NCI-H345 (cell line): ENCODE results near the gene PHTF1.

ENCODE experiments used
- DNase-seq: peaks from one replicate; lab custom pipeline; 2025; lab: John Stamatoyannopoulos, UW

The PHTF1 gene

DNA sequence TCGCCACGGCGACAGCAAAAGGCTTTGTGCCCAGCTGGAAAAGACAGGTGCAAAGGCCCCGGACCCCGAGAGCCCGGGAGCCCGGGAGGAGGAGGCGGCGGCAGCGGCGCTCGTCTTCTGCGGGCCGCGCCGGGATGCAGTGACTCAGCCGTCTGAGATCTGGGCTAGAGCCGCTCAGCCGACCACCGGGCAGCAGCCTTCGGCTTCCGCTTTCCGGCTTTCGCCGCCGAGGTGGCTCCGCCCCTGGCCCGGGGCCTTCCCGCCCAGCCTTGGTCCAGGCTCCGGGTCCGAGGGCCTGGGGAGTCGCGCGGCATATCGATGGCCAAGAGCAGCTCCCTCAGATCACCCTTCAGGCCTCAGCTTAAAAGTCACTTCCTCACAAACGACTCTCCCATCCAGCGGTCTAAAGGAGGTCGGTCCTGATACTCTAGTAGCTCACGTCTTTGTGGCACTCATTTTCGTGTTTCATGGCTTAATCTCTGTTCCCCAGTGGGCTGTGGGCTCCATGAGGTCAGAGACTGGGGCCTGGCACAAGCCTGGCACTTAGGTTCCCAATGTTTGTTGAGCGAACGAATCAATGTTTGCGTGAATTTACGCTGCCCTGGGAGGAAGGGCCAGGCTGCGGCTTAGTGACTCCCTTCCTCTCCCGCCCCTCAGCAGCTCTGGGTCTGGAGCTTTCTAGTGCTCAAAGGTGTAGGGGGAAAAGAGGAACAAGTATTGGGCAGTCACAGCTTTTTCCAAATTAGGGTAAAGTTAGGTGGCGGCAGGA lies at the start of gene PHTF1:
TSS of gene PHTF1 (minus strand) at position 154 of the 769 bp plus-strand sequence. CDS start 783 bp downstream, outside the sequence.
- peak; percentile 67 for DNase-seq

DNA sequence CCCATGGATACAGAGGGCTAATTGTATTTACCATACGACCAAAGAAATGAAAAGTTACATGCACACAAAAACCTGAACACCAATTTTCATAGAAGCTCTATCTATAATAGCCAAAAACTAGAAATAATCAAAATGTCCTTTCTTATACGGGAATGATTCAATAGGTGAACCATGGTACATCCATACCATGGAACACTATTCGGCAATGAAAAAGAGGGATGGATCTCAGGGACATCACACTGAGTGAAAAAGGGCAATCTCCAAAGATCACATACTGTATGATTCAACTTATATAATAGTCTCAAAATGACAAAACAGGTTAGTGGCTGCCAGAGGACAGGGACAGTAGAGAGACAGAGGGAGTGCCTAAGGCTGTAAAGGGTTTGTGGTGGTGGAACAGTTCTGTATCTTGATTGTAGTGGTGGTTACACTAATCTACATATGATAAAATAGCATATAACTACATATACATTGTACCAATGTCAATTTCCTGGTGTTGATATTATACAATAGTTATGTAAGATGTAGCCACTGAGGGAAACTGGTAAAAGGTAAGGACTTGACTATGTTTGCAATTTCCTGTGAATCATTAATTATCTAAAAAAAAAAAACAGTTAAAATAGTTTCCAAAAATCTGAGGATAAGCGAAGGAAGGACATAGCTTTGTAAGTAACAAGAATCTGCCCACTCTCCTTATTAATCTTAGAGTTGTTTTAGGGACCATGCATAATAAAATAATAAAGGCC lies 49.3 kb upstream of the PHTF1 start:
- no peak for DNase-seq

DNA sequence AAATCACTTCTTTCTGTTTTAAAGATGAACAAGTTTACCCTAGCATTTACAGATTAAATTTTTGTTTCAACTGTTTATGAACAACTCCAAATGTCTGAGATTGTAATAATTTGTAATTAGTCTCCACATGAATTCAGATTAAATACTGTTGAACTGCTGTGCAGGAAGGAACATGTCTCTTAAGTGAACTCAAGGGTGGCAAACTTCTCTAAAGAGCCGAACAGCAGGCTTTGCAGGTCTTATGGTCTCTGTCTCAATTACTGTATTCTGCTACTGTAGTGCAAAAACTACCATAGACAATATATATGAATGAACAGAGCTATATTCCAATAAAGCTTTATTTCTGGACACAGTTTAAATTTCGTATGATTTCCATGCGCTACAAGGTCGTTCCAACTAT lies 46.4 kb upstream of the PHTF1 start:
- DNase-seq = no peak

DNA sequence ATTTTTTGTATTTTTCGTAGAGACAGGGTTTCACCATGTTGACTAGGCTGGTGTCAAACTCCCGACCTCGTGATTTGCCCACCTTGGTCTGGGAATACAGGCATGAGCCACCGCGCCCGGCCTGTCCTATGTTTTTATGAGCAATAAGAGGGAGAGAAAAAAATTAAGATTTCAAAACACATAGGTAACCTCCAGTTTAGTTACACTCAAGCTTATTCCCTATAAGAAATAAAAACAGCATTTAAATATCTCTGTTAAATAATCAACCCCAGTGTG lies 45.9 kb upstream of the PHTF1 start:
- DNase-seq = no peak

DNA sequence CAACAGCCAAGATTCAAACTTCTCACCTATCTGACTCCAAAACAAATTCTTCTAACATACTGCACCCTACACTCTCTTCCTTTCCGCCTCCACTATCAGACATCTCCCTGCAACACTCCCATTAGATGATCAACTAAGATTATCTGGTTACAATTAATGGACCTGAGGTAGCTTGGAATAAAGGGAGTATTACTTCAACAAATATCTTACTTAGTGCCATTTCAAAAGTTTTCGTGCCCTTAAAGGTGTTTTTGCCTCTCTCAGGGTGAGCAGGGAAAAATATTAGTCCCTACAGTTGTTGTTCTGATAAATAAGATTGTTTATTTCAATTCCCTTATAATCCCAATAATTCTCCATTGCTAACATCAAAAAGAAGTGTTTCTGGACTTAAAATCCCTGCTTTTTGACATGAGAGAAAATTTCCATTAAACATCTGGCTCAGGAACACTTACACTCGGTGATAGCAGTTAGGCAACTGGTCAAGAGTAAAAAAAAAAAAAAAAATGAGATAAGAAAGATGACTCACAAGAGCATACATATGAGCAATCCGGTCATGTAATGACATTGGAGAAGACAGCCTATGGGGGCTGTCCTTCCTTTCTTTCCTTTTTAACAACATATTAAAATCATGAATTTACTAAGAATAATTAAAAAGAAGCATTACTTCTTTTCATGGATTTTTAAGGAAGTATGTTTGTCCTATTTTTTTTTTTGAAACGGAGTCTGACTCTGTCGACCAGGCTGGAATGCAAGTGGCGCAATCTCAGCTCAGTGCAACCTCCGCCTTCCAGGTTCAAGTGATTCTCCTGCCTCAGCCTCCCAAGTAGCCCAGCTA lies 45.4 kb upstream of the PHTF1 start:
- DNase-seq = no peak

DNA sequence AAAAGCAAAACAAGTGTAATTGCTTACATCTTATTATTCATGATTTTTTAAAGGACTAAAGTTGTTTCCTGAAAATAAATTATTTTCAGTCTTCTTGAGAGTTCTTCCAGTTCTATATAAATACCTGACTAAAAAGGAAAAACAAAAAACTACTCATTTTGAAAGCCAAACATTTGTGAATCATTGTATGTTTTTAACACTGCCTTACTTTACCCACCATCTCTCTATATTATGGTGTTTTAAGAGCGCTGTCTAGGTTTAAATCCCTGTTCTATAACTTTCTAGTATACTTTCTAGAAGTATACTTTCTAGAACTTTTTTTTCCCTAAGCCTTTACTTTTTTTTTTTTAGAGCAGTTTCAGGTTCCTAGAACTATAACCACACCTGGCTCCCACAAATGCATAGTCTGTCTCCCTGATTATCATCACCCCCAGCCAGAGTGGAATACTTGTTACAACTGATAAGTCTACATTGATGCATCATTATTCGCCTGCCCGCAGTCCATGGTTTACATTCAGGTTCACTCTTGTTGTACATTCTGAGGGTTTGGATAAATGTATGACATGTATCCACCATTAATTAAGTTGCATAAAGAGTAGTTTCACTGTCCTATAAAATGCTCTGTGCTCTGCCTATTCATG lies 43.2 kb upstream of the PHTF1 start:
- DNase-seq = no peak

DNA sequence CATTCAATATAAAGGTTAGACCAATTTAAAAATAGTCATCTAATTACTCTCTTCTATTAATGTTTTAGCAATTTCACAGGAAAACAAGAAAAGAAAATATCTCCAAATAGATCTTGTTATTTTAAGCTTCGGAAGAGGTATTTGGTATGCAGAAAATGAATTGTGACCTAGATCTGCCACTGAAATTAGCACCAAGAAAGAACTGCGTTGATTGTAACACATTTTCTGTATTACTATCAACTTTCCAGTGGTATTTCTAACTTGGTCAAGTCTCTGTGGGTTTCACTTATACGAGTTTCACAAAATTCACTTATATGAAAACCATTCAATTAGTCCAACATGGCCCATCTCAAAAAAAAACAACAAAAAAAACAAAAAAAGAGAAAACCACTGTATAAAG lies 41.2 kb upstream of the PHTF1 start:
- no peak for DNase-seq

DNA sequence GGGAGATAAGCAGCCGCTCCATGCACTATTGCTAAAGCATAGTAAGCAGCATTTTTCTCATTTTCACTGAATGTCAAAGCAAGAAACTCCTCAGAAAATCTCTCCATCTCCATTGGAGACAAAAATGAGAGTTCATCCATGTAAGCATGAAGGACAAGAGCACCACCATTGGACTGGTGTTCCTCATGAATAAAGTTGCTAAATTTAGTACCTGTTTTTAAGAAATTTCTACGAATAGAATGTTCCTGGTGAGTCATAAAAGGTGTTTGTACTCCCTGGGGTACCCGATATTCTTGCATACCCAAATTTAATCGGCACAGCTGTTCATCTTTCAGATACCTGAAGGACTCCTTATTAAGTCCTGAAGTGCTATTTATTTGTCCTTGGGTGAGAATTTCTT lies 38.2 kb upstream of the PHTF1 start:
- DNase-seq = no peak

DNA sequence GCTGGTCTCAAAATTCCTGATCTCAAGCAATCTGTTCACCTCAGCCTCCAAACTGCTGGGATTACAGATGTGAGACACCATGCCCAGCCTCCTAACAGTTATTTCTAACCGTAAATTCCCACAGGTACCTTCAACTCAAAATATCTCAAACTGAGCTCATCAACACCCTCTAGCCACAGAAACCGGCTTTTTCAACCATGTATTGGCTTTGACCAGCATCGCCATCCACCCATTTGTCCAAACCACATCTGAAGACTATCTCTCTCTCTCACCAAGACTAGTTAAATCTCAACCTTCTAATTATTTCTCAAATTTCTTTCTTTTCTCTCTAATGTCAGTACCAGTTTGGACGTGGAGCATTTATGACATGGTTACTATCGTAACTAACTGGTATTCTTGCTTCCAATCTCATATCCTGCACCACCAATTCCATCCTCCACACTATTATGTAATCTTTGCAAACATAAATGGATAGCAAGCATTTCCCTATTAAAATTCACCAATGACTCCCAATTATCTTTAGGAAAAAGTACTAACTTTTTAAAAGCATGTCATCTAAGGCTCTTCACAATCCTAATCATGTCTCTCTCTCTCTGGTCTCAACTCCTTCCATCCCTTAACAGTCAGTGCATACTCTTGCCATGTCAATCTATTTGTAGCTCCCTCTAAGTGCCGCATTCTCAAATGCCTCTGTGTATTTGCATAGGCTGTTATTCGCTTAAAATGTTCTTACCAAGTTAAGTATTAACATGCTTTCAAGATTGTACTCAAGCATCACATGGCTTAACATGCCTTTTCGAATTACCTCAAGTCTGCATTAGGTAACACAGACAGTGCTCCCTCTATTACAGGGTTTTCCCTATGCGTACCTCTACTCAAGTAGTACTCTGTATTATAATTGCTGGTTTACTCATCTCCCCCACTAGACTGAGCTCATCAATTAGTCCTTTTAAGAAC lies 34.9 kb upstream of the PHTF1 start:
- no peak for DNase-seq

DNA sequence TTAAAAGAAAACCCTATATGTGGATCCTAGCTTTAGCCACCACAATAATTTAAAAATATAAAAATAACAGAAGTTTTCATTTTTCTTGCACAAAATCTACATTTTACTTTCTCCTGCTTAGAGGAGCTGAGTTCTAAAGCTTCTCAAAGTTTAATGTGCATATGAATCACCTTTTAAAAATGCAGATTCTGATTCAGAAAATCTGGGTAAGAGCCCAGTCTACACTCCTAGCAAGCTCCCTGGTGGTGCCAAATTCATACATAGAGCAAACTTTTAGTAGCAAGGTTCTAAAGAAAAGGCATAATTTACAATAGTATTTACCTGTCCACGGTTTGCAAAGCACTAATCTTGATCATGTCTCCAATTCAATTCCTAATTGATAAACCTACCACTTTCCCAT lies 33.7 kb upstream of the PHTF1 start:
- DNase-seq = no peak

DNA sequence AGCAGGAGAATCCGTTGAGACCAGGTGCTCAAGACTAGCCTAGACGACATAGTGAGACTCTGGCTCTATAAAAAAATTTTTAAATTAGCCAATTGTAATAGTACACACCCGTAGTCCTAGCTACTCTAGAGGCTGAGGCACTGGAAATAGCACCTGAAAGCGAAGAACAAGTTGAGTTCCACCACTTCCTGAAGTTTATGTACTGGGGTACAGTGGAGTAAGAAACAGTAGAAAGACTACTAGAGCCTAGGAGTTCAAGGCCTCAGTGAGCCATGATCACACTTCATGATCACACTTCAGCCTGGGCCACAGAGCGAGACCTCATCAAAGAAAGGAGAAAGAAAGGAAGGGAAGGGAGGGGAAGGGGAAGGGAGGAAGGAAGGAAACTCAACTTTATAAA lies 33.2 kb upstream of the PHTF1 start:
- no peak for DNase-seq

DNA sequence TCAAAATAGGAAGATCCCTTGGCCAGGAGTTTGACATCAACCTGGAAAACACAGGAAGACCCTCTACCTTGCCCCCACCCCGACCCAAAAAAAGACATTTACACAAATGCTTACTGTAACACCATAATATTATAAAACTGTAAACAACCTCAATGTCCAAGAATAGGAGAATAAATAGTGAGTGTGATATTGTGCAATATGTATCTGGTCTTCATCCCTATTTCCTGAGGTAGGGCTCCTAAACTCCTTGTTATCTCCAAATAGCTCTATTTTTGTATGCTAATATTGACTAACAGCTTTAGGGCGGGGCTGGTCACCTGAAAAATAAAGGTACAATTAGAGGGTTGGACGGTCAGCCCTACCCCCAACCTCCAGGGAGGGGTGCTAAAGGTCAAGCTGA lies 29.5 kb upstream of the PHTF1 start:
- no peak for DNase-seq

DNA sequence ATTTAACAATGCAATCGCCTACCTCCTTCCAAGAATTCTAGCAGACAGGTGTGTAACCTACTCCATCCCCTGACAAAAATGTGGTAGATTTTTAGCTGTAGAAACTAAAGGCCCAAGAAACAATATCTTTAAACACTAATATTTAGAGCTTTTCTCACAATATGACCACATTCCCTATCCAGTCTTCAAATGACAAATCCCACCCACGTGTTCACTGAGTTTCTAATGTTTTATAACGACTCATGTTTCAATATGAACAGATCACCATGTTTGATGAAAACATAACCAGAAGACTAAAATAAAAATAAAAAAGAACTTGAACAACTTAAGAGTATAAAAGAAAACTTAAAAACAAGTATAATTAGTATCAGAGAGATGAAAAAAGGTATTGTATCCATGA lies 28.4 kb upstream of the PHTF1 start:
- DNase-seq = no peak

DNA sequence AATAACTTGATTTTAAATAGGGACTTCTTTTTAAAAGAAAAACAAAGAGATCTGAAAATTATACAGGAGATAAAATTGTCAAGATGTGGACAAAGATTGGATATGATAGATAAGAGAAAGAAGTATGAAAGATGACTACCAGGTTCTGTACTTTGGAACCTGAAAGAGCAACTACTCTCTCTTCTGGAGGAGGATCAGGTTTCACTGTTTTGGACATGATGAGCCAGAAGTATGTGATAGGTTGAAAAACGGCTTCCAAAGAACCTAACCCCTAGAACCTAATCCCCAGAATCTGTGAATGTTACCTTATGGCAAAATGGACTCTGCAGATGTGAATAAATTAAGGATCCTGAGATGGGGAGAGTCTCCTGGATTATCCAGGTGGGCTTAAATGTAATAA lies 26.8 kb upstream of the PHTF1 start:
- DNase-seq = no peak

DNA sequence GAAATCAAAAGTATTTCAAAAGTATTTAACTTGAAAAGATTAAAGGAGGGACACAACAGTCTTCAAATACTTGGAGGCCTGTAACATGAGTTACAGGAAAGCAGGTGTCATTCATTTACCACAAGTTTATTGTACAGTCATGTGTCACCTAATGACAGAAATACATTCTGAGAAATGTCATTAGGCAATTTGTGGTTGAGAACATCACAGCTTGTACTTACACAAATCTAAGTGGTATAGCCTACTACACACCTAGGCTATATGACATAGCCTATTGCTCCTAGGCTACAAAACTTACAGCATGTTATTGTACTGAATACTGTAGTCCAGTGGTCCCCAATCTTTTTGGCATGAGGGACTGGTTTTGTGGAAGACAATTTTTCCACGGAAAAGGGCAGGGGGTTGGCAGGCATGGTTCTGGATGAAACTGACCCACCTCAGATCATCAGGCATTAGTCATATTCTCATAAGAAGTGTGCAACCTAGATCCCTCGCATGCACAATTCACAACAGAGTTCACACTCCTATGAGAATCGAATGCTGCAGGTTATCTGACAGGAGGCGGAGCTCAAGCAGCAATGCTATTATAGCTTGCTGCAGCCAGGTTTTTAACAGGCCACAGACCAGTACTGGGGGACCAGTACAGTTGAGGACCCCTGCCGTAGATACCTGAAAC lies 25.0 kb upstream of the PHTF1 start:
- no peak for DNase-seq

DNA sequence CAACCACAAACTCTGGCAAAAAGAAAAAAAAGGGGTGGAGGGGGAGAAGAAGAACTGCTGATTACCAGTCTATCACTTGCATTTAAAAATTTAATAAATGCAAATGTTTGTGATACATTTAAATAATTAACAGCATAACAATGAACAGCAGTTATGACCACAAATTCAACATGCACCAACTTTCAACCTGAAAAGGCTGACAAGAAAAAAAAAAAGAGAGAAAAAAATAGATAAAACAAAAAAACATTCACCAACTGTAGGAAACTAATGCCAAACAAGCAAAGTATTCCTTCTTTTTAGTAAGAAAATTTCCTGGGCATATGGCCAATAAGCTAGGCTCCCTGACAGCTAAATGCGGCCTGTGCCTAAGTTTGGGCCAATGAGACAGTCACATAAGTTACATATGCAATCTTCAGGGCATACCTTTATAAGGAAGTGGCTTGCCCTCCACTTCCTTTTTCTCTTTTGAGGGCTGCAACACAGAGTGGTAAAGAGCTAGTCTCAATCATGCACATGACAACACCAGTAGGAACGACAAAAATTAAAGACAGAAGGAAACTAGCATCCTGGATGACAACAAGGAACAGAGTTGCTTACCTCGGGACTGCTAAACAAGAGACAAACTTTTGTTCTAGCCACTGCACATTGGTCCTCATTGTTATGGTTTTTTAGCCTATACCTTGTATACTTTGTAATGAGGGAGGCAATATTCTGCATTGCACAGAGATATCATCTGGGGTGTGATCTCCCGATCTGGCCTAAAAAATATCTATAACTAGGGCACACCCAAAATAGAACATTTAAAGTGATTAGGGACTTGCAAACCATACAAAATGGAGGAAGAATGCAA lies 24.2 kb upstream of the PHTF1 start:
- no peak for DNase-seq

DNA sequence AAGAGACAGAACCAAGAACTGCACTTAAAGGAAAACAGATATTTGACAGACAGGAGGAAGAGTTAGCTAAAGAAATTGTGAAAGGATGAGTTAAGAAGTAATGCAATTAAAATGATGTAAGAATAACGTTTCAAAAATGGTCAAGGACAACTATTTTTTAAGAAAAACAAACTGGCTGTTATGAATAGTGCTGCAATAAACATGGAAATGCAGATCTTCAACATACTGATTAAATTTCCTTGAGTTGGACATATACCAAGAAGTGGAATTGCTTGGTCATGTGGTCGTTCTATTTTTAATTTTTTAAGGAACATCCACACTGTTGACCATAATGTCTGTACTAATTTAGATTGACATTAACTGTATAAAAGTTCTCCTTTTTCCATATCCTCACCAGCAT lies 23.1 kb upstream of the PHTF1 start:
- DNase-seq = no peak

DNA sequence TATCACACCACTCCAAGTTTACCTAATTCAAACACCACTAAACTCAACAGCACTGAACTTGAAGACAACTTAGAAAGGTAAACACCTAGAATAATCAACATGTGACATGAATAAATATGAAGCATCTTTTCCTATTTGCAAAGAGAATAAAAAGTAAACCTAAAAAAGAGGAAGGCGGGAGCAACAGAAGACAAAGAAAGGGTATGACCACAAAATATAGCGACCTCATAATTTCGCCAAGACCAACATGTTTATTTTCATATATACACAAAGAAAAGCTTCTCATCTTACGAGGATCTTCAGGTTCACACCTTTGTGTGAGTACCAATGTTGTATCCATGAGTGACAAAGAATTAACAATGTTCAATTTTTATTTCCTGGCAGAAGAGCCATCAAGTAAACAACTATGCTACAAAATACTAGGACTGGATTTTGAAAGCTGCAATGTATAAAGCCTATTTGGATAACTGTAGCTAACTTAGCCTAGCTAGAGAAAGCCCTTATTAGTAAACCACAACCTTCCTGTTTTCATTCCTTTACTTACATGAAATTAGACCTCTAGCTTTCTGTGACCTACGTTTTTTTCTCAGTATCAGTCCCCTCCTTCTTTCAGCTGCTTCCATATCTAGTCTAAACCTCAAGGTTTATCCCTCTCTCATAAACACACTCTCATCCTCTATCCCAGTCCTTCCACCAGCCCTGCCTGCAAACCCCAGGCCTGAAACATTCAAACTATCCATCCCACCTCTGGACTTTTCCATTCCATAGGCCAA lies 21.3 kb upstream of the PHTF1 start:
- no peak for DNase-seq

DNA sequence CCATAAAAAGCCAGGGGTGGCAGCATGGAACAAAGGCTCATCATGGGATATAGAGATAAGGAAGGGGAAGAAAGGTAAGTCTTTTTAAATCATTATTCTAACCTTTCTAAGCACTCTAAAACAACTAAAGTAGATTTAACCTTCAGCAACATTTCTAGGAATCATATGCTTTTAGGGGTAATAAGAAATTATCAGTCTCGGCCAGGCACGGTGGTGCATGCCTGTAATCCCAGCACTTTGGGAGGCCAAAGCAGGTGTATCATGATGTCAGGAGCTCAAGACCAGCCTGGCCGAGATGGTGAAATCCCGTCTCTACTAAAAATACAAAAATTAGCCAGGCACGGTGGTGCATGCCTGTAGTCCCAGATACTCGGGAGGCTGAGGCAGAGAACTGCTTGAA lies 20.3 kb upstream of the PHTF1 start:
- no peak for DNase-seq
